Body of pancreas (tissue), 4 donors: Measurements from ENCODE around the gene RAB40C. TPM values are rescaled to one million over a fixed set of nuclear protein-coding genes. Genes with fewer than 3 reads are reported as not detected.

Experiments
- ATAC-seq: fragments of 150-250 bp; one replicate; pipeline ENCODE4 v1.9.1; 2016
- DNase-seq, 4 donors: peaks; one replicate each; pipeline ENCODE4 v3.0.0-alpha.2; 2019
- H3K27ac ChIP-seq, 4 donors: fragments of 200-600 bp; sonication (generic); 1 replicate in 3 of 4; 2 replicates in 1 of 4; pipeline versions ENCODE4 v1.5.1 to v1.6.1; 2016 to 2019; ENCODE audit warnings: mild to moderate bottlenecking in 1 of 4, mixed read lengths in 1 of 4, moderate library complexity in 1 of 4
- H3K27me3 ChIP-seq, 2 donors: fragments of 200-600 bp; sonication (generic); one replicate each; pipeline ENCODE4 v1.6.0; 2016; ENCODE audit warnings: mild to moderate bottlenecking in 1 of 2
- H3K36me3 ChIP-seq, 2 donors: fragments of 200-600 bp; sonication (generic); replicated peaks in 1 of 2; 2 replicates each; pipeline ENCODE4 v1.5.1; 2016; ENCODE audit warnings: low read depth in 2 of 2; ENCODE audit not compliant: insufficient read depth in 1 of 2
- H3K4me1 ChIP-seq: fragments of 200-600 bp; sonication (generic); one replicate; pipeline ENCODE4 v1.6.0; 2016
- H3K4me3 ChIP-seq, 2 donors: fragments of 200-600 bp; sonication (generic); 1 replicate in 1 of 2; 2 replicates in 1 of 2; pipeline ENCODE4 v1.5.1; 2016 to 2019
- H3K9me3 ChIP-seq, 3 donors: fragments of 200-600 bp; sonication (generic); 1 replicate in 2 of 3; 2 replicates in 1 of 3; pipeline ENCODE4 v1.5.1; 2016
- CTCF ChIP-seq, 7 experiments: fragments of 450-650 bp in 4 of 7; fragments of 200-600 bp in 3 of 7; sonication (generic) in 3 of 7; IDR thresholded peaks; one replicate each; pipeline ENCODE4 v1.5.1; 2016 to 2019; ENCODE audit warnings: antibody characterized with exemption in 7 of 7
- POLR2A ChIP-seq, 3 donors: fragments of 450-650 bp; IDR thresholded peaks; one replicate each; pipeline ENCODE4 v1.6.1; 2016; ENCODE audit warnings: antibody characterized with exemption in 3 of 3, mild to moderate bottlenecking in 2 of 3
- WGBS, 2 donors: methylation state at CpG; one replicate each; pipeline ENCODE4 v1.1.5; 2017; 5-methylcytosine and 5-hydroxymethylcytosine counted together
- intact Hi-C: fragments of 100-400 bp; cut with DNase I; formaldehyde crosslinking; loops from one replicate; pipeline ENCODE4 v1.15.1; 2023
- total RNA-seq, 2 donors: library from RNA; depleted of rRNA; stranded (reverse); fragments of >200 nt; gene quantifications; one replicate each; pipeline ENCODE4 v1.1.0, GENCODE V29; 2016

Gene RAB40C
- total RNA-seq, 2 donors from 2014 or later = 37.2 to 41.0 TPM

DNA sequence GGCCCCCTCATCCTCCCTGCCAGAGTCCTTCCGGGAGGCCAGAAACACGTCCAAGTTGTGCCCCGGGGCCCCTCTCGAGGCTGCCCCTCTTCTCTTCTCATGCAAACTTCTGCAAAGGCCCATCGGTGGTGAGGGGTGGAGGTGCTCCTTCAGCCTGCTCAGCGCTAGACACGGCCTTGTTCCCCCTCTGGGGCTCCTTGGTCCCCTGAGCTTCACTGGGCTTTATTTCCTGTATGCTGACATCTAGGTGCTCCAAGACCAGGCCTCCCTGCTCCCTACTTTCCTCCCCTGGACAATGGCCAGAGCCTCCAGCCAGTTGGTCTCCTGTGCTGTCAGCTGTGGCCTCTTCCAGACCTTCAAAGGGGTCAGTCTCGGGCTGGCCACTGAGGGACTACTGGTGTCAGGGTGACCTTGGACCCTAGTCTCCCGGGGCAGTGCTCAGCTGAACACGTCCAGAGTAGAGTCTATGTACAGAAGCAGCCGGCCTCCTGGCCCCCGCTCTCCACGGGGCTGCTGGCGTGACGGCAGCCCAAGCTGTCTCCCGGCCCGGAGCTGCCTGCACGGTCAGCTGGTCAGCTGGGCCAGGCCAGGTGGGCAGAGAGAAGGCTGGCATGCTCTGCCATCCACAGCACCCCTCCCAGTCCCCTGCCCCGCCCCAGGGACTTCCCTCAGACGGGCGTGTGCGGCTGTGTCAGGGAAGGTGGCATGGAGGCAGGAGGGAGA, 31.4 kb upstream of the RAB40C start:
- TF ChIP-seq CTCF (IDR thresholded peaks at IDR 0.05) = no peak
- TF ChIP-seq POLR2A (IDR thresholded peaks at IDR 0.05) = no peak

GRCh38 chr16:559021-559380, 30.9 kb upstream of the RAB40C start:
- 83 to 92% methylated on average over 5 to 14 of the region's 15 CpGs for WGBS, 2 donors
- Histone ChIP-seq H3K9me3 (no peaks in the 10 kb centered on the region), H3K4me1 (peaks cover 22% of the 10 kb centered on the region), H3K4me3 (no peak overlapping the region), H3K27me3 (no peaks in the 10 kb centered on the region), H3K27ac (no peak overlapping the region), H3K36me3 (no peaks in the 10 kb centered on the region)
- TF ChIP-seq POLR2A (IDR thresholded peaks at IDR 0.05) (no peak), CTCF (IDR thresholded peaks at IDR 0.05) (no peak)
- DNase-seq (no peak), ATAC-seq (no peak)
- intact Hi-C loops = no loop called here

More for the DNA sequence above, 31.4 kb upstream of the RAB40C start:
- no peaks in the 10 kb centered on the region for H3K9me3 ChIP-seq
- no peak overlapping the region for H3K4me3 ChIP-seq
- no peaks in the 10 kb centered on the region for H3K27me3 ChIP-seq
- no peaks in the 10 kb centered on the region for H3K36me3 ChIP-seq
- H3K27ac ChIP-seq = no peak overlapping the region
- no peak for DNase-seq
- no peak for ATAC-seq
- peaks cover 22% of the 10 kb centered on the region for H3K4me1 ChIP-seq
- intact Hi-C loops = no loop called here
- 56 to 75% methylated on average over 7 to 18 of the region's 22 CpGs for WGBS, 2 donors

DNA sequence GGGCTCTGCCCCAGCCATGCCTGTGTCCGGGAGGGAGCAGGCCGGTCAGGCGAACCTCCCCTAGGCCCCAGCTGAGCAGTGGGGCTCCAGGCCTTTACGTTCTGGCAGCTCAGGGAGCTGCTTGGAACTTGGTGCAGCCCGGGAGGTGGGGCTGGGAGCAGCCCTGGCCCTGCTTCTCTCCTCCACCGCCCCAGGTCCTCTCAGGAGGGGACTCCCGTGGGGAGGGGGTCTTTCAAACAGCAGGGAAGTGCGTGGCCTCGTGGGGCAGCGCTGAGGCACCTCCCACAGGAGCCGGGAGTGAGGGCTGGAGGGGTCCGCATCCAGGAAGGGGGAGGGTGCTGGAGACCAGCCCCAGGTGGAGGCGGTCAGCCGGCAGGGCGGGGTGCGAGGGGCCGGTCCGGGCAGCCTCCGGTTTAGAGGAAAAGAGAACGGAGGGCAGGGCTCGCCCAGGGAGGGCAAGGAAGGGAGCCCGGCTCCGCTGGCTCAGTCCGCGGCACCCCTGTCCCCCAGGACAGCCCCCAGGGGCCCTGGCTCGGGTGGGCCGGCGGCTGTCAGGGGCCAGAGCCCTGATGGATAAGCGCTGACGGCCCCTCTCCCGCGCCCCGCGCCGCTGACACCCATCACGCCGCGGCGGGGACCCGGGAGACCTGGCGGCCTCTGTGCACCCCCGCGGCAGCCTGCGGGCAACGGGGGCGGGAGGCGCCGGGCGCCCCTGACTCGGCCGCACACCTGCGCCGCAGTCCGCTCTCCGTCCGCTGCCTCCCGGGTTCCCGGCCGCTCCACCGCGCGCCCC, 30.3 kb upstream of the RAB40C start:
- no peaks in the 10 kb centered on the region for H3K27me3 ChIP-seq
- H3K36me3 ChIP-seq = no peaks in the 10 kb centered on the region
- no peaks in the 10 kb centered on the region for H3K9me3 ChIP-seq
- ATAC-seq = no peak
- H3K27ac ChIP-seq = no peak overlapping the region
- peaks cover 22% of the 10 kb centered on the region for H3K4me1 ChIP-seq
- TF ChIP-seq CTCF (IDR thresholded peaks at IDR 0.05) (no peak), POLR2A (IDR thresholded peaks at IDR 0.05) (no peak)
- intact Hi-C loops = no loop called here
- 33 to 64% methylated on average over 24 to 40 of the region's 62 CpGs for WGBS, 2 donors
- DNase-seq = no peak
- no peak overlapping the region for H3K4me3 ChIP-seq

DNA sequence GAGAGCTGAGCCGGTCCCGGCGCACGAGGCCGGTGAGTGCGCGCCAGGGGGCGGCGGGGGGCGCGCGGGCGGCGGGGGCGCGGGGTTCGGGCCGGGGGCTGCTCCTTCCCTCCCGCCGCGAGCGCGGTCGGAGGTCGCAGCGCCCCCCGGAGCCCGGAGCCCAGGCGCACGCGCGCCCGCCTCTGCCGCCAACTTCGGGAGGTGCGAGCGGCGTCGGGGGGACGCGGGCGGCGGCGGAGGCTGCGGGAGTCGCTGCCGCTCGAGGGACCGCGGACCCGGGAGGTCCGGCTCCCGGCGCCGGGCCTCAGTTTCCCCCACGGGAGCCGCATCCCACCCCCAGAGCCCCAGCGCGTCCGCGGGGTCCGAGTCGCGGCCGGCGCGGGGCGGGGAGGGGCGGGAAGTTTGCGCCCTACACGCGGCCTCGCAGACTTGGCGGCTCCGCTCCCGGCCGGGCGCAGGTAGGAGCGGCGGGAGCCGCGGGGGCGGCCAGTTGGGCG, 29.6 kb upstream of the RAB40C start, which contains the start of gene PRR35:
Gene PRR35, plus strand, starts transcription at position 191 of the 497 bp plus-strand sequence. CDS start 2,901 bp downstream, outside the sequence.
- no peak within 1 kb of the TSS for H3K27ac ChIP-seq
- H3K4me3 ChIP-seq = no peak within 1 kb of the TSS
- intact Hi-C loops = no loop called here
- DNase-seq (no peak), ATAC-seq (no peak)
- 1% methylated on average over 49 of the region's 84 CpGs; no CpG with 5 or more reads in 1 of the 2 donors for WGBS, 2 donors
- H3K36me3 ChIP-seq = no peaks in the 10 kb centered on the region
- no peak for TF ChIP-seq POLR2A (IDR thresholded peaks at IDR 0.05)
- H3K4me1 ChIP-seq = peaks cover 22% of the 10 kb centered on the region
- H3K9me3 ChIP-seq = no peaks in the 10 kb centered on the region
- no peaks in the 10 kb centered on the region for H3K27me3 ChIP-seq

GRCh38 chr16:560701-561412, 29.0 kb upstream of the RAB40C start:
- no peaks in the 10 kb centered on the region for H3K27me3 ChIP-seq
- H3K36me3 ChIP-seq = no peaks in the 10 kb centered on the region
- no peak overlapping the region for H3K4me3 ChIP-seq
- DNase-seq (peak in 3 of 4 donors; percentile 58 to 64 (median 61)), ATAC-seq (peak; percentile 62)
- peaks cover 22% of the 10 kb centered on the region for H3K4me1 ChIP-seq
- 3% methylated on average over 26 of the region's 54 CpGs; no CpG with 5 or more reads in 1 of the 2 donors for WGBS, 2 donors
- H3K27ac ChIP-seq = no peak overlapping the region
- H3K9me3 ChIP-seq = no peaks in the 10 kb centered on the region
- TF ChIP-seq POLR2A (IDR thresholded peaks at IDR 0.05) (no peak), CTCF (IDR thresholded peaks at IDR 0.05) (no peak)
- intact Hi-C loops = no loop called here
